ENCODE results near the gene PABPC5. TPM values are rescaled to one million over a fixed set of nuclear protein-coding genes. Genes with fewer than 3 reads are reported as not detected.

Gene PABPC5
- total RNA-seq (2014; rRNA removed; shearing (Covaris generic)), result not detected in 2 replicates
- 0.08 TPM in 1 of 2 replicates, not detected in the other for polyA plus RNA-seq (2015; cell fraction: cytosol; rRNA removed)
- 0.10 and 0.23 TPM in 2 replicates for polyA plus RNA-seq (2015; cell fraction: nucleus; rRNA removed)

GRCh38 chrX:91434351-91435168, at the start of gene PABPC5:
TSS of gene PABPC5 (plus strand) at chrX:91434839. CDS start at chrX:91435578, 739 bp downstream.
- DNase-seq (ENCODE audit: low read depth), result peak; percentile 5

- no peak for DNase-seq (ENCODE audit: low read depth)
These were observed 45.6 kb upstream of the PABPC5 start for GRCh38 chrX:91389026-91389425.

- no peak for DNase-seq (ENCODE audit: low read depth)
These were observed 19.9 kb upstream of the PABPC5 start for GRCh38 chrX:91414713-91415112.

- no peak for DNase-seq (ENCODE audit: low read depth)
These were observed 756 bp downstream of the PABPC5 start for GRCh38 chrX:91435395-91435794.

Small RNA genes lying within 50 kb of the gene (small RNA-seq; reads per million reads assigned to genes)
- not detected for gene AL662874.1
